ENCODE results near the gene CAPN15. TPM values are rescaled to one million over a fixed set of nuclear protein-coding genes. Genes with fewer than 3 reads are reported as not detected.
"Not testable (repeated sequence)": the region's sequence is repeated elsewhere in the genome, so short reads cannot be mapped to it uniquely, and the experiment has no call there.

CAPN15 gene
- polyA plus RNA-seq (ENCODE audit: insufficient read length in 12 of 12), result 10 to 100 TPM in 11 of 12 donors, not detected in 1; 17.3 to 42.3 (median 23.1) TPM
- long read RNA-seq, donor 1, partial matches to known transcripts, result 0 of 5 reads
- long read RNA-seq, donor 1, other reads (novel, unspliced or antisense), result 0 of 5 reads
- long read RNA-seq, donor 2, partial matches to known transcripts, result 0 of 2 reads
- long read RNA-seq, donor 2, other reads (novel, unspliced or antisense), result 0 of 2 reads
- long read RNA-seq, donor 3, result 0 reads
- long read RNA-seq, donor 4, result 0 reads
- long read RNA-seq, donor 5, result 0 reads
- long read RNA-seq, donor 6, partial matches to known transcripts, result 5 of 5 reads
- long read RNA-seq, donor 6, other reads (novel, unspliced or antisense), result 0 of 5 reads
- long read RNA-seq, donor 7, partial matches to known transcripts, result 5 of 6 reads
- long read RNA-seq, donor 7, other reads (novel, unspliced or antisense), result 0 of 6 reads
- long read RNA-seq, donor 8, result 0 reads
- long read RNA-seq, donor 9, full-length matches to known transcripts, result 2 of 2 reads
- long read RNA-seq, donor 9, partial matches to known transcripts, result 0 of 2 reads
- long read RNA-seq, donor 9, other reads (novel, unspliced or antisense), result 0 of 2 reads
- long read RNA-seq, donor 10, result 0 reads
- long read RNA-seq, donor 11, partial matches to known transcripts, result 0 of 1 reads
- long read RNA-seq, donor 11, other reads (novel, unspliced or antisense), result 0 of 1 reads

- DNase-seq, result peak; percentile 89
Measured at GRCh38 chr16:527015-527903, at the start of gene CAPN15. Gene CAPN15 (plus strand): TSS chr16:527712. CDS start chr16:546839, 19,127 bp downstream.

- DNase-seq, result not testable (repeated sequence)
Measured at GRCh38 chr16:478287-478686, 49.2 kb upstream of the CAPN15 start.

- no peak for DNase-seq
Measured at GRCh38 chr16:482468-483185, 44.9 kb upstream of the CAPN15 start.

- DNase-seq, result no peak
Measured at GRCh38 chr16:483341-484075, 44.0 kb upstream of the CAPN15 start.

DNA sequence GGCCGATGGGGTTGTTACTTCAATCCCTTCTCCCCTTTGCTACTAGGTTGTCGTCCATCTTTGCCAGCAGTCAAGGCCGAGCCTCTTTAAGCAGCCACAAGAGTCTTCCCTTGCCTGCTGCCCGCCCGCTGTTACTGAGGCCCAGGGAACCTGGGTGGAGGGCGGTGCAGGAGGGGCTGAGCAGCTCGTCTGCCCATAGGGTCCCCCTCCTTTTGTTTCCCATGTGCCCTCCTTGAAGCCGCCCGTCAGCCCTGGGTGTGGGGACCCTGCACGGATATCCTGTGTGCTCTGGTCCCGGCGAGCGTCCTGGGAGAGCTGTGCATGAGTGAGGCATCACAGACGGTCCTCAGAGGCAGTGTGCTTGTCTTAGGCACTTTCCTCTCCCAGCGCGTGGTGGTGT, 37.9 kb upstream of the CAPN15 start:
- DNase-seq, result no peak

GRCh38 chr16:490768-491167, 36.7 kb upstream of the CAPN15 start:
- no peak for DNase-seq

GRCh38 chr16:491220-491919, 36.1 kb upstream of the CAPN15 start:
- no peak for DNase-seq

- DNase-seq, result no peak
Measured at GRCh38 chr16:492211-492875, 35.2 kb upstream of the CAPN15 start.

DNA sequence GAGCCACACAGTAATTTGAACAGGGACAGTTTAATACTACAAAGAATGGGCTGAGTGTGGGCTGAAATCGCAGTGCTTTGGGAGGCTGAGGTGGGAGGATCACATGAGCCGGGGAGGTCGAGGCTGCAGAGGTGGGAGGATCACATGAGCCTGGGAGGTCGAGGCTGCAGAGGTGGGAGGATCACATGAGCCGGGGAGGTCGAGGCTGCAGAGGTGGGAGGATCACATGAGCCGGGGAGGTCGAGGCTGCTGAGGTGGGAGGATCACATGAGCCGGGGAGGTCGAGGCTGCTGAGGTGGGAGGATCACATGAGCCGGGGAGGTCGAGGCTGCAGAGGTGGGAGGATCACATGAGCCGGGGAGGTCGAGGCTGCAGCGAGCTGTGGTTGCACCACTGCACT, 32.8 kb upstream of the CAPN15 start:
- not testable (repeated sequence) for DNase-seq

GRCh38 chr16:495127-495748, 32.3 kb upstream of the CAPN15 start:
- DNase-seq, result peak; percentile 20

- no peak for DNase-seq
Measured at GRCh38 chr16:496097-496886, 31.2 kb upstream of the CAPN15 start.

GRCh38 chr16:497258-497657, 30.3 kb upstream of the CAPN15 start:
- no peak for DNase-seq

DNA sequence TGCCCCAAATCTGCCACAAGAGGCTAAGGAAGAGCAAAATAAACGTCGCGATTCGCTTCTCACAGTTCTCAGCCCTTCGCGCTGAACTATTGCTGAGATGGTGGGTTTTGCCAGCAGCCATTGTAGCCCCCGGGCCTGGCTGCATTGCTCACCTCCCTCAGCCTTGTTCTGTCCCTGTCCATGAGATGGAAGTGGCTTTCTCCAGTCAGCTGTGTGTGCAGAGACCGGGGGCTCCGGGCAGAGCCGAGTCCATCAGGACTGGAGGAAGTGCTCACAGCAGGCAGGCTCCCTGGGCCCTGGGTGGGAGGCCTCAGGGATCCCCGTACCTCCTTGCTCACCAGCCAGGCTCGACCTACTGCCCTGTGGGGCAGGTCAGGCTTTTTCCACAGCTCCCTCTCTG, 27.6 kb upstream of the CAPN15 start:
- DNase-seq, result no peak

GRCh38 chr16:500709-501108, 26.8 kb upstream of the CAPN15 start:
- no peak for DNase-seq

DNA sequence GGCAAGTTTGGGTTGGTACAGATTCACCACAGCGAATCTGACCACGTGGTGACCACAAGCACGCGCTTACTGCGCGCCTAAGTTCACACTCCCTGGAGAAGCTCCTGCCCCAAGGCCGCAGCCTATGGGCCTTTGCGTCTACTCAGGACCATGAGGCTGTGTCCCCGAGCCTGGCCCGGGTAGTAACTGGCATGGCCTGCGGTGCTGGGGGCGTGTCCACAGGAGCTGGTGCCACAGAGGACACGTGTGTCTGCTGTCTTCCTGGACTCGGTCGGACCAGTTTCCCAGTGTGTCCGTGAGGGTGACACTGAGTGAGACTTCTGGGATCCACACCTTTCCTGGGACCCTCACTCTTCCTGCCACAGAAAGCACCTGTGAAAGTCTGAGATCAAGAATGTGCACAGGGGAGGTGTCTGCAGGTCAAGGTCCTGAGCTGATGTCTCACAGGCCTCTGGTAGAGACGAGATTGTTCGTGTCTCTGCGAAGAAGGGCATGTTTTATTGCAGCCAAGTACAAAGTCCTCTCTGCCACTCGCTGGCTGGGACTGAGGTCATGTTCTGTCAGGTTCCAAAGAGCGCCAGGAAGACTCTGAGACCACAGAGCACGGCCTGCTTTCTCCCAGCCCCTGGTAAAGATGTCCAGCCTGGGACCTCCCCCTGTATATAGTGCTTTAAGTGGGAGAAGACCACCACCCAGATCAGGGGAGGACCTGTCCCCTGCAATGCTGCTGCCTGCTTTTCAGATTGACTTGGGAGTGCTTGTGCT, 25.2 kb upstream of the CAPN15 start:
- DNase-seq, result no peak

DNA sequence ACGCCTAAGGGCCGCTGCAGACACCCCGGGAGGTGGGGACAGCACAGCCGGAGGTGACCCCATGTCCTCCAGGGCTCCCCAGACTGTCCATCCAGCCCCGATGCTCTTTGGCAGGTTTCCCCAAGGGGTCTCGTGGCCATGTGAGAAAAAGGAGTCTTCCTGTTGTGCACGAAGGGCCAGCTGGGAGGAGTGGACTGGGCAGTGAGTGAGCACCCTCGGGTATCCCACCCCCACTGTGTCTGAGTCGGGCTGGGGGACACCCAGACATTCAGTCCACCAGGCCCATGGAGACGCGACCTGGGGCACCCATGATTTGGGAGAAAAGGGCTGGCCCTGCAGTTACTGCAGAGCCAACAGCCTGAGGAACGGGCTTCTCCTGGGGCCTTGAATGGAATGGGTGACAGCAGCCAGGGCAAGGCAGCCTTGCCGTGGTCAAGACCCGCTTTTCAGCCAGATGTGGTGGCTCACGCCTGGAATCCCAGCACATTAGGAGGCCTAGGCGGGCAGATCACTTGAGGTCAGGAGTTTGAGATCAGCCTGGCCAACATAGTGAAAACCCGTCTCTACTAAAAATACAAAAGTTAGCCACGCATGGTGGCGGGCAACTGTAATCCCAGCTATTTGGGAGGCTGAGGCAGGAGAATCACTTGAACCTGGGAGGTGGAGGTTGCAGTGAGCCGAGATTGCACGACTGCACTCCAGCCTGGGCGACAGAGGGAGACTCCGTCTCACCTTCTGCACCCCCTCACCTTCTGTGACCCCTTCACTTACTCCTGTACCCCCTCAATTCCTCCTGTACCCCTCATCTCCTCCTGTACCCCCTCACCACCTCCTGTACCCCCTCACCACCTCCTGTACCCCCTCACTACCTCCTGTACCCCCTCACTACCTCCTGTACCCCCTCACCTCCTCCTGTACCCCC, 24.1 kb upstream of the CAPN15 start:
- DNase-seq, result no peak

Measured in muscle of arm (tissue), 14 donors.